ENCODE data around the gene EDC3. TPM values are rescaled to one million over a fixed set of nuclear protein-coding genes. Genes with fewer than 3 reads are reported as not detected.

EDC3 gene
- total RNA-seq, 1 experiment from 2014 or later = 45.1 TPM

DNA sequence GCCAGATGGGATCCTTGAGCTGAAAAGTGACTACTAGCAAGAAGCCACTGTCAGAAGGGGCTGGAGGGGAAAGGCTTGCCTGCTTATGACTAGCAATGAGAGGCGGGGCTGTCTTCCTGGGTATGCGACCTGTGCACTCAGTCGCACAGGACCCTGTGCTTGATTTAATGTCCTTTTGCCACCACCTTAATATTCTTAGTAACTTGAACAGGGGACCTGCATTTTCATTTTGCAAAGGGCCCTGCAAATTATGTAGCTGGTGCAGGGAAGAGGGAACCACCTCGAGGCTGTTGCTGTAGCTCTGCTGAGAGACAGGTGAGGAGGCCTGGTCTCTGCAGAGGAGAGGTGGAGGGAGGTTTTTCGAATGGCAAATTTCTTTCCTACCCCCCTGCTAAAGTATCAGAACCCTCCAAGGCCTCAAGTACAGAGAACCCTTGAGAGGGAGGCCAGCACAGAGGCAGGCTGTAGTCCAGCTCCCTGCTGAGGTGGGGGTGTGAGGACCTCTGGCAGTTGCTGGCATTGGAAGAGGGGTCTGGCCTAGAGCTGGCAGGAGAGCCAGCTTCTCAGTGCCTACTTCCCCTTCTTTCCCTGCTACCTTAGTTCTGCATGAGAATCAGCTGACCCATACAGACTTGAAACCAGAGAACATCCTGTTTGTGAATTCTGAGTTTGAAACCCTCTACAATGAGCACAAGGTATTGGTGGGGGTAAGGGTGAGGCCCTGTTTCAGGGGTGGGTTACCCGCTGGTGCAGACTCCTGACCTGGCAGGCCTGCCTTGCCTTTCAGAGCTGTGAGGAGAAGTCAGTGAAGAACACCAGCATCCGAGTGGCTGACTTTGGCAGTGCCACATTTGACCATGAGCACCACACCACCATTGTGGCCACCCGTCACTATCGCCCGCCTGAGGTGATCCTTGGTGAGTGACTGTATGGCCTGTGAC lies 68.8 kb downstream of the EDC3 start:
- Histone ChIP-seq H2AFZ (ENCODE audit: low read depth, low read length, poor library complexity, severe bottlenecking) (no peak overlapping the region), H3K4me2 (ENCODE audit: low read length) (no peak overlapping the region), H3K9me3 (ENCODE audit: control insufficient read depth in 1 of 2, insufficient read depth in 1 of 2, low read depth in 1 of 2, low read length in 2 of 2) (no peaks in the 10 kb centered on the region), H3K27me3 (ENCODE audit: insufficient read depth, low read length) (no peaks in the 10 kb centered on the region), H4K20me1 (ENCODE audit: insufficient read depth) (no peaks in the 10 kb centered on the region), H3K36me3 (ENCODE audit: control insufficient read depth in 1 of 2, insufficient read depth in 2 of 2, low read length in 2 of 2) (peaks cover 58 to 77% of the 10 kb centered on the region in 2 experiments), H3K4me3 (replicated peaks in 1 of 2; ENCODE audit: low read depth in 1 of 2, low read length in 2 of 2) (no peak overlapping the region), H3K4me1 (ENCODE audit: control insufficient read depth in 1 of 2, insufficient read depth in 2 of 2, low read length in 2 of 2) (no peaks in the 10 kb centered on the region; a peak in 1 of 4 replicates), H3K79me2 (ENCODE audit: insufficient read depth, low read length) (peaks cover 18% of the 10 kb centered on the region), H3K27ac (ENCODE audit: low read depth, low read length) (no peak overlapping the region), H3K9ac (ENCODE audit: low read length) (no peak overlapping the region), H3K9me2 (ENCODE audit: insufficient read depth) (no peaks in the 10 kb centered on the region)
- BruUV-seq (replicated peaks) = no TSS peak
- TF ChIP-seq POLR2AphosphoS5 (IDR thresholded peaks at IDR 0.05; ENCODE audit: low read depth, low read length) = peak; percentile 18; the same call in 1 of the 2 replicates
- no peak for TF ChIP-seq TCF7L2 (IDR thresholded peaks at IDR 0.05; ENCODE audit: borderline replicate concordance, extremely low read depth, insufficient read depth, insufficient read length)
- intact Hi-C loops (cut with micrococcal nuclease) = no loop called here
- ATAC-seq (no peak), DNase-seq (ENCODE audit: low read depth, low spot score) (no peak)
- POLR2A ChIA-PET = no interaction called here
- RAD21 ChIA-PET (ENCODE audit: low non-redundant PET in 1 of 2, low total read pairs in 2 of 2, uncharacterized antibody in 2 of 2, unreplicated experiment in 2 of 2) = no interaction called here
- CTCF ChIA-PET = interaction anchor here (1.0 kb wide), 1 partner anchor 253 kb away, joined by 3 read pairs; no protein-coding TSS in a partner anchor

DNA sequence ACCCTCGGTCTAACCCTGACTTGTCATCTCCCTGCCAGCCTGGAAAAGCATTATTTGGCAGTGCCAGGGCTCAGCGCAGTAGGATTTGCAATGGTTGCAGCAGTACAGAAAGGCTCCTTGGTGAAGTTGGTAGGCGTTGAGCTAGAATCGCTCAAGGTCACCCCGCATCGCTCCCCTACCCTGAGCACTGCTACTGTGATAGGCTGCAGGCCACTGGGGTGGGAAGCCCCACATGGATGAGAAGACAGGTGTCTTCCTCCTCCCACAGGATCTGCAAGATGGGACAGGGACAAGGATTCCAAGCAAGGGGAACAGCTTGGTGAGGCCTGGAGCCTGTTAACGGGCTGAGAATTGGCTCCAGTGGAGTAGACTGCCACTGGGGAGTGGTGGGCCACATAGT lies 69.5 kb downstream of the EDC3 start:
- Histone ChIP-seq H3K36me3 (ENCODE audit: control insufficient read depth in 1 of 2, insufficient read depth in 2 of 2, low read length in 2 of 2) (peaks cover 59 to 83% of the 10 kb centered on the region in 2 experiments), H3K27ac (ENCODE audit: low read depth, low read length) (no peak overlapping the region), H3K4me3 (replicated peaks in 1 of 2; ENCODE audit: low read depth in 1 of 2, low read length in 2 of 2) (no peak overlapping the region), H4K20me1 (ENCODE audit: insufficient read depth) (peaks cover 3% of the 10 kb centered on the region; the same call in 1 of the 2 replicates), H3K27me3 (ENCODE audit: insufficient read depth, low read length) (no peaks in the 10 kb centered on the region), H3K4me1 (ENCODE audit: control insufficient read depth in 1 of 2, insufficient read depth in 2 of 2, low read length in 2 of 2) (peaks cover 0 to 2% of the 10 kb centered on the region in 2 experiments; a peak in 1 of 4 replicates), H3K4me2 (ENCODE audit: low read length) (no peak overlapping the region), H3K9me2 (ENCODE audit: insufficient read depth) (no peaks in the 10 kb centered on the region), H3K9me3 (ENCODE audit: control insufficient read depth in 1 of 2, insufficient read depth in 1 of 2, low read depth in 1 of 2, low read length in 2 of 2) (no peaks in the 10 kb centered on the region), H2AFZ (ENCODE audit: low read depth, low read length, poor library complexity, severe bottlenecking) (no peak overlapping the region), H3K79me2 (ENCODE audit: insufficient read depth, low read length) (peaks cover 25% of the 10 kb centered on the region), H3K9ac (ENCODE audit: low read length) (no peak overlapping the region)
- RAD21 ChIA-PET (ENCODE audit: low non-redundant PET in 1 of 2, low total read pairs in 2 of 2, uncharacterized antibody in 2 of 2, unreplicated experiment in 2 of 2) = no interaction called here
- CTCF ChIA-PET = interaction anchor here (1.0 kb wide), 1 partner anchor 252 kb away, joined by 3 read pairs; no protein-coding TSS in a partner anchor
- ATAC-seq (no peak), DNase-seq (ENCODE audit: low read depth, low spot score) (no peak)
- intact Hi-C loops (cut with micrococcal nuclease) = no loop called here
- BruUV-seq (replicated peaks) = no TSS peak
- POLR2A ChIA-PET = no interaction called here
- TF ChIP-seq EZH2 (IDR thresholded peaks at IDR 0.05) (no peak), POLR2AphosphoS5 (IDR thresholded peaks at IDR 0.05; ENCODE audit: low read depth, low read length) (no peak)
- TF ChIP-seq, protein P1, sequence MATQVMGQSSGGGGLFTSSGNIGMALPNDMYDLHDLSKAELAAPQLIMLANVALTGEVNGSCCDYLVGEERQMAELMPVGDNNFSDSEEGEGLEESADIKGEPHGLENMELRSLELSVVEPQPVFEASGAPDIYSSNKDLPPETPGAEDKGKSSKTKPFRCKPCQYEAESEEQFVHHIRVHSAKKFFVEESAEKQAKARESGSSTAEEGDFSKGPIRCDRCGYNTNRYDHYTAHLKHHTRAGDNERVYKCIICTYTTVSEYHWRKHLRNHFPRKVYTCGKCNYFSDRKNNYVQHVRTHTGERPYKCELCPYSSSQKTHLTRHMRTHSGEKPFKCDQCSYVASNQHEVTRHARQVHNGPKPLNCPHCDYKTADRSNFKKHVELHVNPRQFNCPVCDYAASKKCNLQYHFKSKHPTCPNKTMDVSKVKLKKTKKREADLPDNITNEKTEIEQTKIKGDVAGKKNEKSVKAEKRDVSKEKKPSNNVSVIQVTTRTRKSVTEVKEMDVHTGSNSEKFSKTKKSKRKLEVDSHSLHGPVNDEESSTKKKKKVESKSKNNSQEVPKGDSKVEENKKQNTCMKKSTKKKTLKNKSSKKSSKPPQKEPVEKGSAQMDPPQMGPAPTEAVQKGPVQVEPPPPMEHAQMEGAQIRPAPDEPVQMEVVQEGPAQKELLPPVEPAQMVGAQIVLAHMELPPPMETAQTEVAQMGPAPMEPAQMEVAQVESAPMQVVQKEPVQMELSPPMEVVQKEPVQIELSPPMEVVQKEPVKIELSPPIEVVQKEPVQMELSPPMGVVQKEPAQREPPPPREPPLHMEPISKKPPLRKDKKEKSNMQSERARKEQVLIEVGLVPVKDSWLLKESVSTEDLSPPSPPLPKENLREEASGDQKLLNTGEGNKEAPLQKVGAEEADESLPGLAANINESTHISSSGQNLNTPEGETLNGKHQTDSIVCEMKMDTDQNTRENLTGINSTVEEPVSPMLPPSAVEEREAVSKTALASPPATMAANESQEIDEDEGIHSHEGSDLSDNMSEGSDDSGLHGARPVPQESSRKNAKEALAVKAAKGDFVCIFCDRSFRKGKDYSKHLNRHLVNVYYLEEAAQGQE (IDR thresholded peaks at IDR 0.05; ENCODE audit: low read depth) = no peak
